GM12891 (cell line): ENCODE data around the gene CFAP77.

Source experiments
- PAX5 ChIP-seq: IDR thresholded peaks from 2 replicates; pipeline ENCODE4 v1.6.1; 2011; ENCODE audit warnings: low read length, moderate library complexity, mild to moderate bottlenecking; ENCODE audit not compliant: insufficient read depth, severe bottlenecking
- POLR2A ChIP-seq: IDR thresholded peaks from 2 replicates; pipeline ENCODE4 v1.6.1; 2011; ENCODE audit warnings: low read depth, low read length, control low read depth
- POLR2AphosphoS5 ChIP-seq: IDR thresholded peaks from 2 replicates; pipeline ENCODE4 v1.6.1; 2011; ENCODE audit warnings: low read depth, low read length, control low read depth
- SPI1 ChIP-seq: IDR thresholded peaks from 2 replicates; pipeline ENCODE4 v1.6.1; 2011; ENCODE audit warnings: low read depth, low read length, control low read depth
- TAF1 ChIP-seq: IDR thresholded peaks from 2 replicates; pipeline ENCODE4 v1.6.1; 2011; ENCODE audit warnings: low read depth, low read length, control low read depth

- no peak for TF ChIP-seq POLR2A
- no peak for TF ChIP-seq POLR2AphosphoS5
- TF ChIP-seq TAF1: no peak
- TF ChIP-seq PAX5: no peak
- 0 out of 2 replicates have a peak, but pooled peaks have one; percentile 3 for TF ChIP-seq SPI1
Observed at GRCh38 chr9:132596200-132596599, 186.2 kb downstream of the CFAP77 start.
